HEK293 (cell line): ENCODE results near the gene GNG14.

Source experiments
- CTCF ChIP-seq: fragments of 450-650 bp; formaldehyde crosslinking; IDR thresholded peaks from 2 replicates; pipeline ENCODE4 v1.5.1; 2016; ENCODE audit warnings: missing biosample characterization, missing genetic modification characterization
- TCF7L2 ChIP-seq: IDR thresholded peaks from 2 replicates; pipeline ENCODE4 v1.6.1; 2011; ENCODE audit warnings: low read depth, mild to moderate bottlenecking, inconsistent platforms, low read length, moderate library complexity, borderline replicate concordance
- ZBTB6 ChIP-seq: fragments of 450-650 bp; formaldehyde crosslinking; IDR thresholded peaks from 2 replicates; pipeline ENCODE4 v1.5.1; 2017; ENCODE audit warnings: missing biosample characterization, missing genetic modification characterization
- ZBTB7A ChIP-seq: fragments of 450-650 bp; formaldehyde crosslinking; IDR thresholded peaks from 2 replicates; pipeline ENCODE4 v1.5.1; 2016; ENCODE audit warnings: low read depth, missing biosample characterization, missing genetic modification characterization
- ZNF112 ChIP-seq: fragments of 450-650 bp; formaldehyde crosslinking; IDR thresholded peaks from 2 replicates; pipeline ENCODE4 v1.5.0; 2017; ENCODE audit warnings: missing biosample characterization, missing genetic modification characterization
- ZNF121 ChIP-seq: fragments of 450-650 bp; formaldehyde crosslinking; IDR thresholded peaks from 2 replicates; pipeline ENCODE4 v1.5.1; 2016; ENCODE audit warnings: missing biosample characterization, missing genetic modification characterization
- ZNF274 ChIP-seq, 2 experiments: fragments of 200-500 bp in 1 of 2; fragments of 450-650 bp in 1 of 2; sonication (Bioruptor generic) in 1 of 2; formaldehyde crosslinking in 1 of 2; IDR thresholded peaks; 2 replicates each; pipeline versions ENCODE4 v1.5.1 to v1.6.1; 2014 to 2016; ENCODE audit warnings: borderline replicate concordance in 1 of 2, inconsistent platforms in 1 of 2, low read length in 1 of 2, missing biosample characterization in 1 of 2, missing genetic modification characterization in 1 of 2
- ZNF544 ChIP-seq: fragments of 450-650 bp; formaldehyde crosslinking; IDR thresholded peaks from 2 replicates; pipeline ENCODE4 v1.5.0; 2017; ENCODE audit warnings: missing biosample characterization, missing genetic modification characterization
- ZNF660 ChIP-seq: fragments of 450-650 bp; IDR thresholded peaks from 2 replicates; pipeline ENCODE4 v1.5.1; 2018; ENCODE audit warnings: missing biosample characterization, mild to moderate bottlenecking, missing genetic modification characterization

- no peak for TF ChIP-seq TCF7L2
- TF ChIP-seq ZBTB7A (tag by site-specific recombination) = no peak
- no peak for TF ChIP-seq ZNF121 (tag by site-specific recombination)
- TF ChIP-seq ZNF660 (tag by site-specific recombination) = no peak
- TF ChIP-seq ZNF274 (IDR thresholded peaks at IDR 0.05; ENCODE audit: low read length) = no peak
- no peak for TF ChIP-seq ZNF274 (tag by site-specific recombination; IDR thresholded peaks at IDR 0.05; ENCODE audit: borderline replicate concordance)
- TF ChIP-seq ZNF112 (tag by site-specific recombination) = no peak
- TF ChIP-seq ZNF544 (tag by site-specific recombination) = no peak
- TF ChIP-seq CTCF (tag by site-specific recombination) = no peak
- no peak for TF ChIP-seq ZBTB6 (tag by site-specific recombination)
Observed at GRCh38 chr19:12676928-12677327, 10.9 kb upstream of the GNG14 start.
